Mesodermal cell (in vitro differentiated cells): ENCODE results near the gene SREK1.

Experiments used
- H3K27ac ChIP-seq: 2 replicates; pipeline ENCODE4 v1.7.0; 2013; ENCODE audit warnings: mild to moderate bottlenecking, low read depth, low read length, moderate library complexity; ENCODE audit not compliant: severe bottlenecking
- H3K36me3 ChIP-seq: 2 replicates; pipeline ENCODE4 v1.7.1; 2013; ENCODE audit warnings: mild to moderate bottlenecking, low read length, moderate library complexity; ENCODE audit not compliant: control insufficient read depth, insufficient read depth
- H3K4me1 ChIP-seq: one replicate; pipeline ENCODE4 v1.7.1; 2013; ENCODE audit warnings: mild to moderate bottlenecking, low read length; ENCODE audit not compliant: insufficient read depth, control insufficient read depth, poor library complexity, severe bottlenecking
- H3K4me3 ChIP-seq: 2 replicates; pipeline ENCODE4 v1.7.0; 2013; ENCODE audit warnings: low read length, control low read depth, mild to moderate bottlenecking; ENCODE audit not compliant: insufficient read depth, poor library complexity, severe bottlenecking; ENCODE audit errors: extremely low read depth
- H3K9me3 ChIP-seq: 2 replicates; pipeline ENCODE4 v1.7.1; 2013; ENCODE audit warnings: mild to moderate bottlenecking, low read length, moderate library complexity; ENCODE audit not compliant: control insufficient read depth
- WGBS, 2 experiments: methylation state at CpG; one replicate each; pipeline ENCODE4 v1.1.5; 2013; ENCODE audit warnings: missing lambda C conversion rate in 2 of 2; ENCODE audit not compliant: insufficient coverage in 2 of 2; 5-methylcytosine and 5-hydroxymethylcytosine counted together

The SREK1 gene

DNA sequence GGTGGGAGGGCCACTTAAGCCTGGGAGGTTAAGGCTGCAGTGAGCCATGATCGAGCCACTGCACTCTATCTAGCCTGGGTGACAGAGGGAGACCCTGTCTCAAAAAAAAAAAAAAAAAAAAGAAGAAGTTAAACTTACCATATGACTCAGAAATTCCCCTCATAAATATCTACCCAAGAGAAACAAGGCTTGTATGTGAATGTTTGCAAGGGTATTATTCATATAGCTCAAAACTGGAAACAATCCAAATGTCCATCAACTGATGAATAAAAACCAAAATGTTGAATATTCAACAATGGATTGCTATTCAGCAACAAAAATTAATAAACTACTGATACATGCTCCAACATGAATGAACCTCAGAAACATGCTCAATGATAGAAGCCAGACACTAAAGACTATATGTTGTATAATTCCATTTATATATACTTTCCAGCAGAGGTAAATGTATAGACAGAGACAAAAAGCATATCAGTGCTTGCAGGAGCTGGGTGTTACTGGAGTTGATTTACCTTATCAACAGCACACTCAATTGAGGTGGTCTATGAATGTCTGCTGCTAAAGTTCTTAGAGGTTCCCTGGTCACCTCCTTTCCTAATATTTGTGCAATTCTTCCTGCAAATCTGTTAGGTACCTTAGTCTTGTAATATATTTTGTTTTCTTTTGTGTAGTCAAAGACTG lies 5.3 kb upstream of the SREK1 start:
- Histone ChIP-seq H3K4me1 (no peaks in the 10 kb centered on the region), H3K9me3 (no peaks in the 10 kb centered on the region), H3K4me3 (no peak overlapping the region), H3K27ac (no peak overlapping the region), H3K36me3 (no peaks in the 10 kb centered on the region)
- no CpG with 5 or more reads among the region's 1 CpG for WGBS, 2 experiments

DNA sequence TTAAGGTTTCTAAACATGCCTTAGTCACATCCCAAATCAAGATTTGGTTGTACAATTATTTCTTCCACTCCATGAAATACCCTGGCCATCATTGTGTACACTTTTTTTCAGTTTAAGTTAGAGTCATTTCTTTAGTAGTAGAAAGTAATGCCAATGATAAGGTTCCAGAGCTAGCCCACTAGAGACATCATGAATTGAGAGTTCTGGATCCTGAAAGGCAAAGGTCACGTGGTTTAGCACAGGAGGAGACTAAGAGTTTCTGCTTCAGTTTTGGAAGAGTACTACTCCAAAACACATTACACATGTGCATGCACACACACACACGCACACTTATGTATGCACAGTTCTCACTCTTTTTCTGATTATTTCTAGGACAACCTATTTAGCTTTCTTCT lies 4.8 kb upstream of the SREK1 start:
- Histone ChIP-seq H3K36me3 (no peaks in the 10 kb centered on the region), H3K27ac (no peak overlapping the region), H3K4me3 (no peak overlapping the region), H3K4me1 (no peaks in the 10 kb centered on the region), H3K9me3 (no peaks in the 10 kb centered on the region)
- 81 to 93% methylated on average over 2 of the region's 2 CpGs for WGBS, 2 experiments

DNA sequence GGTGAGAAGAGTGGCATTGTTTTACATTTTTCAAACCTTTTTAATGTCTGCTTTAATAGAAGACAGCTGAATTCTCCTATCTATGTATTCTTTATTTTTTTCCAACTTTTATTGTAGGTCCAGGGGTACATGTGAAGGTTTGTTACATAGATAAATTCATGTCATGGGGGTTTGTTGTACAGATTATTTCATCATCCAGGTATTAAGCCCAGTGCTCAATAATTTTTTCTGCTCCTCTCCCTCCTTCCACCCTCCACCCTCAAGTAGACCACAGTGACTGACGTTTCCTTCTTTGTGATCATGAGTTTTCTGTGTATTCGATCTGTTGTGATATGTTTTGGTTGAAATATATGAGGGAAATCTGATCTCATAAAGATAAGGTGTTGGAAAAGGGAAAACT lies 1.7 kb upstream of the SREK1 start:
- Histone ChIP-seq H3K4me3 (no peak overlapping the region), H3K9me3 (no peaks in the 10 kb centered on the region), H3K4me1 (no peaks in the 10 kb centered on the region), H3K27ac (no peak overlapping the region), H3K36me3 (peaks cover 3% of the 10 kb centered on the region)
- whole genome bisulfite sequencing, 2 experiments, result no CpG with 5 or more reads among the region's 2 CpGs

DNA sequence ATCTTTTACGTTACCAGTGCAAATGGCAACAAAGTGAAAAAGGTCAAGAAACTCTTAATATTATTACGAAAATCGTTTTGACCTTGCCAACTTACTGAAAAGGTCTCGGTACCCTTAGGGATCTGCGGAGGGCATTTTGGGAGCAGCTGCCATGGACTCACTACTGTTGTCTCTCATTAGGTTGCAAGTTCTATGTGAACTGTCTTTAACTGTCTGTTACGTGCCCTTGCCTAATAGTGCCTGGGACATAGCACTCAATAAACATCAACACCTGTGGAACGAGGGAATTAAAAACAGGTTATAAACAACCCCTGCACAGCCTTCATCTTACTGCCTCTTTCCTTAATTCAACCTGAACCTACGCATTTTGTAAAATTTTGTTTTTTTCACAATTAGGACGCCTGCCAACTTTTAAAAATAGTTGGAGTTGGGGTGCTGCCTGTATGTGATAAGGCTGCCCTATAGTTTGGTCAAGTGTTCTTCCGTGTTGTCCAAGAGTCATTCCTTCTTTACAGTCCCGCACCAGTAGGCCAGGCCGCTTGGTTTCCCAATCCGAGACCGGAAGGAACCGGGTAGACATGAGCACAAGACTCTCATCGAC lies 527 bp upstream of the SREK1 start:
- WGBS, 2 experiments, result 35 to 40% methylated on average over 12 to 13 of the region's 16 CpGs
- Histone ChIP-seq H3K9me3 (no peaks in the 10 kb centered on the region), H3K36me3 (peaks cover 5% of the 10 kb centered on the region), H3K4me1 (no peaks in the 10 kb centered on the region), H3K27ac (peak overlapping the region; percentile 97), H3K4me3 (peak overlapping the region; percentile 91)

DNA sequence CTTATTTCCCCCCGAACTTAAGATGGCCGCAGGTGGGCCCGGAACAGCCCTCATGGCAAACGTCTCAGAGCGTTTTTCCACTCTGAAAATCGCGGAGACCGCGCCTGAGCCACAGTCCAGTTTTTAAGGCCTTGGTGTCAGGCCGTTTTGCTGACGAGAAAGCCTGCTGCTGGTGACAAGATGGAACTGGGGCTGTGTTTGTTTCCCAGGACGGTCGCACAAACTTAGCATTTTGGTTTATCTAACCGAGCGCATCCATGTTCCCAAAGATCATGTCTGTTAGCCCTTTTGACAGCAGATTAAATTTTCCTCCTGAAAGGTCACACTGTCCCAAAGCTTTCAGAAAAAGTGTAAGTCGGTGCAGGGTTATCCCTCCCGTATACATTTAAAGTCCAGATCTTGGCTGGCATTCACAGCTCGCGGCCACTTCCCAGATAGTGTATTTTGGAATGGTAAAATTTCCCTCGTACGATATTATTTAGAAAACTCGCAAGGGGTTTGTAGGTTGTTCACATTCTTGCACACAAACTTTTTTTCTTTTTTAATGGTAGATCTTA lies 812 bp downstream of the SREK1 start:
- H3K4me3 ChIP-seq, result peak overlapping the region; percentile 91
- peak overlapping the region; percentile 97 for H3K27ac ChIP-seq
- WGBS, 2 experiments, result 0% methylated on average over 14 to 16 of the region's 22 CpGs
- peaks cover 18% of the 10 kb centered on the region for H3K36me3 ChIP-seq
- no peaks in the 10 kb centered on the region for H3K4me1 ChIP-seq
- no peaks in the 10 kb centered on the region for H3K9me3 ChIP-seq

DNA sequence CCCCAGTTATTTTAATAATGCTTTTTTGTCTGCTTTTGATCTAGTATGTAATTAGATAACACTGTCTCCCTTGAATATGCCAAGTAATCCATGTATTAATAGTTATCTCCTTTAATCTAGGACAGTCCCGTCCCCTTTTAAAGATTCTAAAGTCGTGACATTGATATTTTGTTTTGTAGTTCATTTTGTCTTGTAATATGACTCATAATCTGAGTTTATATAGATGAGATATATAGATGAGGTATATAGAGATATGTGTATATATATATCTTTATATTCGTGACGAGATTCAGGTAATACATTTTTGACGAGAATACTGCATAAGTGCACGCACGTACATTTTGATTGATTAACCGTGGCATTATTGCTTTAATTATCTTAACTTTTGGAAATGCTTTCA lies 1.6 kb downstream of the SREK1 start:
- H3K4me1 ChIP-seq, result no peaks in the 10 kb centered on the region
- H3K27ac ChIP-seq, result no peak overlapping the region
- no peaks in the 10 kb centered on the region for H3K9me3 ChIP-seq
- peaks cover 21% of the 10 kb centered on the region for H3K36me3 ChIP-seq
- 80% methylated on average over 1 of the region's 8 CpGs; no CpG with 5 or more reads in 1 of the 2 experiments for WGBS, 2 experiments
- H3K4me3 ChIP-seq, result peak overlapping the region; percentile 91

DNA sequence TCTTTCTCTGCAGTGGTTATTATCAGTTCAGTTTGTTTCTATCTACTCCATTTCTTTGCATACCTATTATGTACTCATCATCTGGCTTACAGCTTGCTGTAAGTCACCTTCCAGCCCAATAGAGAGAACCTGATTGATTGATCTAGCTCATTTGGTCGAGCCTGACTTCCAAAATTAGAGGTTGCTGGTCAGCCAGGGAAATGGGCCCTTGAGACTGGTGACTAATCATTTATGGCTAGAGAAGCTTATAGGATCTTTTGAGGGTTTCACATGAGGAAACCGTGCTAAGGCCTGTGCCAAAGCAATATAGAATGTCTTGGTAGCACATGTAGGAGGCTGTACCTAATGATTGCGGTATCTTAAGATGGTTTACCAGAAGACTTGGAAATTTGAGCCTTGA lies 5.8 kb downstream of the SREK1 start:
- H3K27ac ChIP-seq, result no peak overlapping the region
- H3K36me3 ChIP-seq, result peaks cover 21% of the 10 kb centered on the region
- H3K4me3 ChIP-seq, result no peak overlapping the region
- no peaks in the 10 kb centered on the region for H3K9me3 ChIP-seq
- WGBS, 2 experiments, result 96 to 97% methylated on average over 3 of the region's 3 CpGs
- H3K4me1 ChIP-seq, result no peaks in the 10 kb centered on the region

DNA sequence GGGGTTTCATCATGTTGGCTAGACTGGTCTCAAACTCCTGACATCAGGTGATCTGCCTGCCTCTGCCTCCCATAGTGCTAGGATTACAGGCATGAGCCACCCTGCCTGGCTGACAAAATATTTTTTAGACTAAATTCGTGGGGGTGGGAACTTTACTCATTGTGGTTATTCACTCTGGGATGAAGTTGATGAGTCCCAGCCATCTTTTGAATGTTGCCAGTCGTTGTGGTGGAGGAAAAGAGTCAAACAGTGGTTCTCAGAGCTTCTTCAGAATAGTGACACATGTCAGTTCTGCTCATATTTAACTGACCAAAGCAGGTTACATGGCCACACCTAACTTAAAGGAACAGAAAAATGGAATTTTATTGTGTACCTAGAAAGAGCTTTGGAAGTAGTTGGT lies 6.9 kb downstream of the SREK1 start:
- H3K36me3 ChIP-seq, result peaks cover 24% of the 10 kb centered on the region
- WGBS, 2 experiments, result 86 to 88% methylated on average over 2 of the region's 2 CpGs
- no peak overlapping the region for H3K27ac ChIP-seq
- H3K9me3 ChIP-seq, result no peaks in the 10 kb centered on the region
- H3K4me3 ChIP-seq, result no peak overlapping the region
- no peaks in the 10 kb centered on the region for H3K4me1 ChIP-seq

DNA sequence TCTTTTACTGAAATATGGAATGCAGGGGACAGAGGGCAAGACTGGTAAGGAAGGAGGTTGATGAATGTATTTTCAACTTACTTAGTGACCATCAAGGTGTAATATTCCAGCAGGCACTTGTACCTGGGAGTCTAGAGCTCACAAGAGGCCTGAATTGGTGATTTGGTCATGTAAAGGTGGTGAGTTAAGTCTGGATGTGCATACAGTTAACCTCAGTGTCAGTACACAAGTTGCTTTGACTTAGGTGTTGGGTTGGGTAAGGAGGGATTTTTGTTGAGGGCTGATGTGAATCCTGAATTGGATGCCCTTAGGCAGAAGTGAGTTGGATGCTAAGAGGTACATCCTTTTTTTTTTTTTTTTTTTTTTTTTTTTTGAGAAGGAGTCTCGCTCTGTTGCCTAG lies 7.4 kb downstream of the SREK1 start:
- no CpG with 5 or more reads among the region's 1 CpG for WGBS, 2 experiments
- Histone ChIP-seq H3K27ac (no peak overlapping the region), H3K4me1 (no peaks in the 10 kb centered on the region), H3K9me3 (no peaks in the 10 kb centered on the region), H3K36me3 (peaks cover 24% of the 10 kb centered on the region), H3K4me3 (no peak overlapping the region)

DNA sequence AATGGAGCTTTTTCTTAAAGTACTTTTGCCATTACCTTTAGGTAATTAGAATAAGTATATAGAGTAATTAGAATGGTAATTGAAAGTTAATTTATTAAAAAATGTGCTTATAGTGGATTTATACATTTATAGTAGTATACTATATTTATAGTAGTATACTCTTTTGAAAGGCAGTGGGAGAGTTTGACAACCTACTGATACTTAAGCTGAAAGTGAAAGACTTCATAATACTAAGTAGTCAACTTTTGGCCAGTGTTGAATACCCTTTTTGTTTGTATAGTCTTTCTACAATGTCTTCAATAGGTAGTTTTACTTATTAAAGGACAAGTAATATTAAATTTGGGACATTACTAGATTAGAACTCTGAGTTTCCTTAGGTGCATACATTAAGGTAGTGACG lies 12.9 kb downstream of the SREK1 start:
- no peak overlapping the region for H3K4me3 ChIP-seq
- H3K27ac ChIP-seq, result no peak overlapping the region
- peaks cover 36% of the 10 kb centered on the region for H3K36me3 ChIP-seq
- H3K9me3 ChIP-seq, result no peaks in the 10 kb centered on the region
- no CpG with 5 or more reads among the region's 1 CpG for WGBS, 2 experiments
- H3K4me1 ChIP-seq, result no peaks in the 10 kb centered on the region

DNA sequence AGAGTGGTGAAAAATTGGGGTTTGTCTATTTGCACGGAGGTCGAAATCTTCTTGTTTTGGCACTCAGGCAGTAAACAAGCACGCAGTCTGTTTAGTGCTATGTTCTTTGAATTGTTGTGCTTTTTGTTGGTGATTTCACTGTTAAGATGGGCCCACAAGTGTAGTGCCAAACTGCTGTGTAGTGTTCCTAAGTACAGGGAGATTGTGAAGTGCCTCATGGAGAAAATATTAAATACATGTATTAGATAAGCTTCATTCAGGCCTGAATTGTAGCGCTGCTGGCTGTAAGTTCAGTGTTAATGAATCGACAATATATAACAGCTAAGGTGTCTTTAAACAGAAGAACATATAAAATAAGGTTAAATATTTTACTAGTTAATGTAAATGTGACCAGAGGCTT lies 17.3 kb downstream of the SREK1 start:
- 100% methylated on average over 3 of the region's 5 CpGs for WGBS, 2 experiments
- peaks cover 68% of the 10 kb centered on the region for H3K36me3 ChIP-seq

More for the DNA sequence above, 17.3 kb downstream of the SREK1 start:
- no peak overlapping the region for H3K4me3 ChIP-seq
- no peak overlapping the region for H3K27ac ChIP-seq
- no peaks in the 10 kb centered on the region for H3K4me1 ChIP-seq
- no peaks in the 10 kb centered on the region for H3K9me3 ChIP-seq
